IMR-90 (cell line): Measurements from ENCODE around the gene MAMLD1. TPM values are rescaled to one million over a fixed set of nuclear protein-coding genes. Genes with fewer than 3 reads are reported as not detected.

ENCODE experiments used
- ATAC-seq: fragments of 200-7000 bp; cut with Tn5 transposase; 2 replicates; pipeline ENCODE4 v1.9.1; 2020; ENCODE audit warnings: low read depth, mild to moderate bottlenecking, moderate library complexity
- BruUV-seq: library from RNA; stranded (reverse); fragments of 400-500 nt; replicated peaks from 2 replicates; lab custom pipeline; 2021; lab: Mats Ljungman, UMichigan
- CTCF ChIA-PET: fragments of 300-600 bp; formaldehyde crosslinking; extraction: SDS; loops from one replicate; lab custom pipeline; 2021; ENCODE audit warnings: antibody characterized with exemption; lab: Yijun Ruan, JAX
- POLR2A ChIA-PET: fragments of 300-600 bp; sonication (Branson Sonifier 250); formaldehyde crosslinking; loops from one replicate; lab custom pipeline; 2022; ENCODE audit warnings: antibody characterized with exemption; ENCODE audit not compliant: unreplicated experiment; lab: Charles Lee
- DNase-seq: peaks from one replicate; pipeline ENCODE4 v3.0.0; 2013
- H2AFZ ChIP-seq: replicated peaks from 2 replicates; pipeline ENCODE3; 2013; ENCODE audit warnings: low read length, mild to moderate bottlenecking; ENCODE audit not compliant: poor library complexity
- H2AK5ac ChIP-seq: 2 replicates; pipeline ENCODE4 v1.6.1; 2013; ENCODE audit warnings: low read depth, low read length, inconsistent platforms
- H2AK9ac ChIP-seq: replicated peaks from 2 replicates; pipeline ENCODE3; 2013; ENCODE audit warnings: mild to moderate bottlenecking, low read depth, low read length, moderate library complexity; ENCODE audit not compliant: poor library complexity
- H2BK120ac ChIP-seq: 2 replicates; pipeline ENCODE4 v1.6.1; 2013; ENCODE audit warnings: low read depth, low read length, inconsistent platforms
- H2BK15ac ChIP-seq: 3 replicates; pipeline ENCODE4 v1.6.1; 2013; ENCODE audit warnings: low read depth, low read length, inconsistent platforms
- H2BK20ac ChIP-seq: 2 replicates; pipeline ENCODE4 v1.6.1; 2013; ENCODE audit warnings: low read depth, mild to moderate bottlenecking, inconsistent platforms, low read length, moderate library complexity
- H2BK5ac ChIP-seq: 2 replicates; pipeline ENCODE4 v1.6.1; 2013; ENCODE audit warnings: mild to moderate bottlenecking, low read depth, low read length, inconsistent platforms; ENCODE audit not compliant: poor library complexity, severe bottlenecking
- H3K14ac ChIP-seq: replicated peaks from 2 replicates; pipeline ENCODE4 v1.6.1; 2013; ENCODE audit warnings: low read depth, low read length, inconsistent platforms
- H3K18ac ChIP-seq: 2 replicates; pipeline ENCODE4 v1.6.1; 2013; ENCODE audit warnings: low read depth, low read length, control low read depth
- H3K23ac ChIP-seq: 2 replicates; pipeline ENCODE4 v1.6.1; 2013; ENCODE audit warnings: low read depth, low read length, inconsistent platforms
- H3K27ac ChIP-seq: 2 replicates; pipeline ENCODE4 v1.5.1; 2013; ENCODE audit warnings: mild to moderate bottlenecking, control low read depth, low read length; ENCODE audit not compliant: insufficient read depth
- H3K27me3 ChIP-seq: 2 replicates; pipeline ENCODE4 v1.6.1; 2013; ENCODE audit warnings: low read length; ENCODE audit not compliant: control insufficient read depth, insufficient read depth
- H3K36me3 ChIP-seq: 2 replicates; pipeline ENCODE4 v1.6.1; 2013; ENCODE audit warnings: low read length, mixed read lengths; ENCODE audit not compliant: control insufficient read depth, insufficient read depth
- H3K4ac ChIP-seq: 2 replicates; pipeline ENCODE4 v1.6.1; 2013; ENCODE audit warnings: low read depth, low read length, inconsistent platforms
- H3K4me1 ChIP-seq: 2 replicates; pipeline ENCODE4 v1.6.1; 2013; ENCODE audit warnings: low read length, mixed read lengths; ENCODE audit not compliant: control insufficient read depth, insufficient read depth
- H3K4me2 ChIP-seq: 2 replicates; pipeline ENCODE4 v1.6.1; 2013; ENCODE audit warnings: low read depth, mild to moderate bottlenecking, control low read depth, low read length, moderate library complexity
- H3K4me3 ChIP-seq: 2 replicates; pipeline ENCODE4 v1.5.1; 2013; ENCODE audit warnings: low read depth, mild to moderate bottlenecking, control low read depth, low read length, moderate library complexity; ENCODE audit not compliant: insufficient read depth
- H3K56ac ChIP-seq: 2 replicates; pipeline ENCODE4 v1.6.1; 2013; ENCODE audit warnings: low read length, inconsistent platforms; ENCODE audit not compliant: insufficient read depth; ENCODE audit errors: extremely low read depth
- H3K79me1 ChIP-seq, 2 experiments: 2 replicates each; pipeline ENCODE4 v1.6.1; 2013; ENCODE audit warnings: low read length in 2 of 2, inconsistent platforms in 1 of 2, low read depth in 1 of 2
- H3K9ac ChIP-seq: 2 replicates; pipeline ENCODE4 v1.6.1; 2013; ENCODE audit warnings: low read depth, low read length, control low read depth
- H3K9me1 ChIP-seq: 2 replicates; pipeline ENCODE4 v1.6.1; 2013; ENCODE audit warnings: low read length, inconsistent platforms; ENCODE audit not compliant: insufficient read depth
- H3K9me3 ChIP-seq: 2 replicates; pipeline ENCODE4 v1.6.1; 2013; ENCODE audit warnings: low read length; ENCODE audit not compliant: control insufficient read depth, insufficient read depth
- H4K20me1 ChIP-seq: 2 replicates; pipeline ENCODE4 v1.6.1; 2013; ENCODE audit warnings: low read length, inconsistent platforms; ENCODE audit not compliant: insufficient read depth
- H4K5ac ChIP-seq: 2 replicates; pipeline ENCODE4 v1.6.1; 2013; ENCODE audit warnings: mild to moderate bottlenecking, low read depth, low read length, control low read depth
- H4K8ac ChIP-seq, 2 experiments: 2 replicates each; pipeline ENCODE4 v1.6.1; 2013; ENCODE audit warnings: low read depth in 2 of 2, low read length in 2 of 2, control low read depth in 1 of 2, inconsistent platforms in 1 of 2
- H4K91ac ChIP-seq: 2 replicates; pipeline ENCODE4 v1.6.1; 2013; ENCODE audit warnings: low read depth, low read length, inconsistent platforms; ENCODE audit not compliant: insufficient read depth
- BHLHE40 ChIP-seq: fragments of 150-350 bp; IDR thresholded peaks from 2 replicates; pipeline ENCODE4 v1.6.1; 2016; ENCODE audit warnings: mild to moderate bottlenecking, low read depth, low read length
- CEBPB ChIP-seq: IDR thresholded peaks from 2 replicates; pipeline ENCODE4 v1.6.1; 2012; ENCODE audit warnings: low read depth, low read length, improper control_type of control experiment
- CHD1 ChIP-seq: IDR thresholded peaks from 2 replicates; pipeline ENCODE4 v1.6.1; 2012; ENCODE audit warnings: low read depth, low read length, improper control_type of control experiment
- CTCF ChIP-seq: conservative IDR thresholded peaks from 2 replicates; pipeline ENCODE4 v1.5.1; 2012; ENCODE audit warnings: mild to moderate bottlenecking, low read depth, low read length, improper control_type of control experiment
- ELK1 ChIP-seq: fragments of 150-350 bp; IDR thresholded peaks from 2 replicates; pipeline ENCODE4 v1.6.1; 2016; ENCODE audit warnings: low read depth, mild to moderate bottlenecking, low read length, moderate library complexity, borderline replicate concordance
- FOS ChIP-seq: fragments of 150-350 bp; IDR thresholded peaks from 2 replicates; pipeline ENCODE4 v1.6.1; 2016; ENCODE audit warnings: low read depth, low read length
- MAFK ChIP-seq: IDR thresholded peaks from 2 replicates; pipeline ENCODE4 v1.6.1; 2012; ENCODE audit warnings: low read depth, low read length, improper control_type of control experiment
- MAZ ChIP-seq: IDR thresholded peaks from 2 replicates; pipeline ENCODE4 v1.6.1; 2012; ENCODE audit warnings: low read depth, mild to moderate bottlenecking, low read length, improper control_type of control experiment, moderate library complexity, borderline replicate concordance
- MXI1 ChIP-seq: IDR thresholded peaks from 2 replicates; pipeline ENCODE4 v1.6.1; 2012; ENCODE audit warnings: low read depth, mild to moderate bottlenecking, low read length, moderate library complexity, borderline replicate concordance
- NFE2L2 ChIP-seq: fragments of 150-350 bp; IDR thresholded peaks from 2 replicates; pipeline ENCODE4 v1.6.1; 2016; ENCODE audit warnings: low read depth, mild to moderate bottlenecking, low read length
- POLR2A ChIP-seq: IDR thresholded peaks from 2 replicates; pipeline ENCODE4 v1.6.1; 2012; ENCODE audit warnings: mild to moderate bottlenecking, low read depth, low read length
- RAD21 ChIP-seq: IDR thresholded peaks from 2 replicates; pipeline ENCODE4 v1.6.1; 2012; ENCODE audit warnings: low read length, improper control_type of control experiment
- RCOR1 ChIP-seq: IDR thresholded peaks from 2 replicates; pipeline ENCODE4 v1.6.1; 2012; ENCODE audit warnings: mild to moderate bottlenecking, low read length, improper control_type of control experiment; ENCODE audit not compliant: insufficient replicate concordance
- RFX5 ChIP-seq: IDR thresholded peaks from 2 replicates; pipeline ENCODE4 v1.8.0; 2012; ENCODE audit warnings: low read depth, mild to moderate bottlenecking, low read length, moderate library complexity
- SMC3 ChIP-seq: fragments of 150-350 bp; IDR thresholded peaks from 2 replicates; pipeline ENCODE4 v1.6.1; 2016; ENCODE audit warnings: low read depth, mild to moderate bottlenecking, antibody characterized with exemption, low read length, moderate library complexity
- USF2 ChIP-seq: fragments of 150-350 bp; IDR thresholded peaks from 2 replicates; pipeline ENCODE4 v1.6.1; 2017; ENCODE audit warnings: mild to moderate bottlenecking, antibody characterized with exemption, low read length, low read depth
- WGBS, 2 experiments: methylation state at CpG; one replicate each; pipeline versions ENCODE4 v1.1.5 to v1.1.7; 2013; ENCODE audit warnings: missing lambda C conversion rate in 2 of 2; ENCODE audit not compliant: insufficient read length in 1 of 2; ENCODE audit errors: extremely low coverage in 2 of 2; 5-methylcytosine and 5-hydroxymethylcytosine counted together
- dilution Hi-C: fragments of 300-500 bp; cut with HindIII; formaldehyde crosslinking; loops from one replicate; pipeline ENCODE4 v1.14.3; 2018; ENCODE audit warnings: low sequenced_read_pairs; ENCODE audit not compliant: unreplicated experiment
- in situ Hi-C: fragments of 300-500 bp; cut with MboI; formaldehyde crosslinking; loops from 3 replicates; pipeline ENCODE4 v1.14.3; 2019; ENCODE audit warnings: low sequenced_read_pairs, inconsistent platforms, mixed read lengths
- intact Hi-C: fragments of 100-400 bp; cut with micrococcal nuclease; formaldehyde crosslinking; loops from 2 replicates; pipeline ENCODE4 v1.10.0; 2022
- polyA plus RNA-seq, 3 experiments: library from polyadenylated mRNA; depleted of rRNA; stranded (reverse); fragments of >200 nt; gene quantifications; 2 replicates each; pipeline ENCODE4 v1.2.3, GENCODE V29; 2012; ENCODE audit warnings: low replicate concordance in 1 of 3
- total RNA-seq: library from RNA; depleted of rRNA; stranded (reverse); fragments of >200 nt; gene quantifications from 2 replicates; pipeline ENCODE4 v1.2.3, GENCODE V29; 2012

The MAMLD1 gene
- total and polyA plus RNA-seq, 2 of the 4 experiments (the other 2 are of a cell fraction): 1.4 to 11.0 TPM

GRCh38 chrX:150502091-150502490 lies 139.0 kb downstream of the MAMLD1 start:
- Histone ChIP-seq H3K9me3 (no peaks in the 10 kb centered on the region), H2BK5ac (no peak overlapping the region), H3K4me2 (no peak overlapping the region), H3K4me3 (no peak overlapping the region), H2BK15ac (no peak overlapping the region), H2AFZ (no peak overlapping the region), H3K36me3 (no peaks in the 10 kb centered on the region), H3K9me1 (0 out of 2 replicates have a peak, but pooled peaks cover 3% of the 10 kb centered on the region), H3K4me1 (no peaks in the 10 kb centered on the region), H2AK9ac (no peak overlapping the region), H4K20me1 (no peaks in the 10 kb centered on the region; the same call in 1 of the 2 replicates), H3K23ac (no peak overlapping the region), H4K91ac (no peak overlapping the region), H3K56ac (no peak overlapping the region), H3K9ac (no peak overlapping the region), H4K8ac (no peak overlapping the region), H3K14ac (no peak overlapping the region), H2BK20ac (no peak overlapping the region), H3K4ac (no peak overlapping the region), H3K18ac (no peak overlapping the region), H2BK120ac (no peak overlapping the region), H3K79me1 (peaks cover 0 to 4% of the 10 kb centered on the region in 2 experiments; a peak in 2 of 4 replicates), H3K27ac (no peak overlapping the region), H2AK5ac (no peak overlapping the region), H4K5ac (no peak overlapping the region), H3K27me3 (no peaks in the 10 kb centered on the region; the same call in 1 of the 2 replicates)
- CTCF ChIA-PET: interaction anchor here (1.8 kb wide), 1 partner anchor 19 kb away, joined by 5 read pairs; no protein-coding TSS in a partner anchor
- intact Hi-C loops: no loop called here
- POLR2A ChIA-PET: no interaction called here
- in situ Hi-C loops: no loop called here
- TF ChIP-seq MAZ: no peak
- TF ChIP-seq CHD1: no peak
- no peak for TF ChIP-seq BHLHE40
- no peak for TF ChIP-seq SMC3
- no peak for TF ChIP-seq RFX5
- no peak for TF ChIP-seq CTCF
- no peak for TF ChIP-seq CEBPB
- TF ChIP-seq MXI1: no peak
- TF ChIP-seq FOS: no peak
- no peak for TF ChIP-seq ELK1
- TF ChIP-seq USF2: no peak
- no peak for TF ChIP-seq RCOR1
- no peak for TF ChIP-seq NFE2L2
- no peak for TF ChIP-seq POLR2A
- TF ChIP-seq RAD21: no peak
- TF ChIP-seq MAFK: no peak
- BruUV-seq: no TSS peak
- ATAC-seq (no peak), DNase-seq (no peak)
- WGBS, 2 experiments: no CpG with 5 or more reads among the region's 3 CpGs
- dilution Hi-C loops: no loop called here
